Neuronal stem cell (in vitro differentiated cells): Measurements from ENCODE around the gene TJAP1.

Source experiments
- DNase-seq: peaks from one replicate; pipeline ENCODE4 v3.0.0-alpha.2; 2013; ENCODE audit warnings: low spot score
- H2AFZ ChIP-seq: one replicate; pipeline ENCODE4 v1.6.1; 2013; ENCODE audit warnings: mild to moderate bottlenecking, low read length, inconsistent platforms
- H2AK5ac ChIP-seq: 2 replicates; pipeline ENCODE4 v1.6.1; 2013; ENCODE audit warnings: low read depth, mild to moderate bottlenecking, inconsistent platforms, low read length, moderate library complexity, mixed read lengths
- H2BK120ac ChIP-seq: 2 replicates; pipeline ENCODE4 v1.6.1; 2013; ENCODE audit warnings: low read depth, mild to moderate bottlenecking, inconsistent platforms, low read length, moderate library complexity, mixed read lengths
- H2BK12ac ChIP-seq: one replicate; pipeline ENCODE4 v1.6.1; 2013; ENCODE audit warnings: low read length, inconsistent platforms
- H2BK15ac ChIP-seq: 2 replicates; pipeline ENCODE4 v1.6.1; 2013; ENCODE audit warnings: mild to moderate bottlenecking, low read length, inconsistent platforms, mixed read lengths
- H2BK5ac ChIP-seq: one replicate; pipeline ENCODE4 v1.6.1; 2013; ENCODE audit warnings: inconsistent platforms, mild to moderate bottlenecking, low read length, moderate library complexity
- H3K14ac ChIP-seq: one replicate; pipeline ENCODE4 v1.6.1; 2013; ENCODE audit warnings: low read length, inconsistent platforms
- H3K18ac ChIP-seq: 2 replicates; pipeline ENCODE4 v1.6.1; 2013; ENCODE audit warnings: low read length, inconsistent platforms
- H3K23ac ChIP-seq: 2 replicates; pipeline ENCODE4 v1.6.1; 2013; ENCODE audit warnings: low read depth, mild to moderate bottlenecking, mixed read lengths, low read length, inconsistent platforms; ENCODE audit not compliant: poor library complexity
- H3K27ac ChIP-seq: replicated peaks from 3 replicates; pipeline ENCODE4 v1.5.1; 2013; ENCODE audit warnings: low read length, inconsistent platforms
- H3K27me3 ChIP-seq, 3 experiments: 2 replicates each; pipeline ENCODE4 v1.6.1; 2013; ENCODE audit warnings: low read length in 3 of 3, mild to moderate bottlenecking in 2 of 3, inconsistent platforms in 1 of 3, low read depth in 1 of 3, mixed read lengths in 1 of 3, moderate library complexity in 1 of 3; ENCODE audit not compliant: control insufficient read depth in 3 of 3, insufficient read depth in 3 of 3
- H3K36me3 ChIP-seq, 2 donors: replicated peaks in 1 of 2; 2 replicates each; pipeline ENCODE4 v1.6.1; 2013; ENCODE audit warnings: low read length in 2 of 2; ENCODE audit not compliant: control insufficient read depth in 2 of 2, insufficient read depth in 2 of 2
- H3K4ac ChIP-seq: 2 replicates; pipeline ENCODE4 v1.6.1; 2013; ENCODE audit warnings: inconsistent platforms, mild to moderate bottlenecking, low read length, moderate library complexity
- H3K4me1 ChIP-seq, 2 donors: 1 replicate in 1 of 2; 2 replicates in 1 of 2; pipeline ENCODE4 v1.6.1; 2013; ENCODE audit warnings: low read length in 2 of 2, low read depth in 1 of 2; ENCODE audit not compliant: control insufficient read depth in 2 of 2, insufficient read depth in 1 of 2
- H3K4me2 ChIP-seq: one replicate; pipeline ENCODE4 v1.6.1; 2013; ENCODE audit warnings: mild to moderate bottlenecking, low read length, inconsistent platforms; ENCODE audit not compliant: insufficient read depth, poor library complexity, severe bottlenecking
- H3K4me3 ChIP-seq, 2 donors: 2 replicates each; pipeline ENCODE4 v1.5.1; 2013; ENCODE audit warnings: low read length in 2 of 2, mild to moderate bottlenecking in 2 of 2, inconsistent platforms in 1 of 2, moderate library complexity in 1 of 2
- H3K79me1 ChIP-seq: one replicate; pipeline ENCODE4 v1.6.1; 2013; ENCODE audit warnings: low read depth, mild to moderate bottlenecking, inconsistent platforms, low read length, moderate library complexity
- H3K9ac ChIP-seq: one replicate; pipeline ENCODE4 v1.6.1; 2013; ENCODE audit warnings: mild to moderate bottlenecking, low read depth, low read length, inconsistent platforms; ENCODE audit not compliant: poor library complexity
- H3K9me3 ChIP-seq, 2 donors: replicated peaks in 1 of 2; 2 replicates each; pipeline versions ENCODE3 to v1.6.1; 2013; ENCODE audit warnings: low read length in 2 of 2, mild to moderate bottlenecking in 2 of 2, inconsistent platforms in 1 of 2, low read depth in 1 of 2, mixed read lengths in 1 of 2, moderate library complexity in 1 of 2; ENCODE audit not compliant: control insufficient read depth in 2 of 2, insufficient read depth in 1 of 2
- H4K8ac ChIP-seq: one replicate; pipeline ENCODE4 v1.6.1; 2013; ENCODE audit warnings: low read depth, mild to moderate bottlenecking, inconsistent platforms, low read length, moderate library complexity
- H4K91ac ChIP-seq: one replicate; pipeline ENCODE4 v1.6.1; 2013; ENCODE audit warnings: low read length, low read depth, mild to moderate bottlenecking, inconsistent platforms; ENCODE audit not compliant: poor library complexity
- WGBS, 2 donors: extraction: QIAGEN DNeasy Blood & Tissue Kit; methylation state at CpG; one replicate each; pipeline ENCODE4 v1.1.7; 2013; ENCODE audit warnings: missing lambda C conversion rate in 2 of 2, mixed read lengths in 1 of 2; ENCODE audit not compliant: insufficient read length in 2 of 2, insufficient replicate concordance in 1 of 2; ENCODE audit errors: extremely low coverage in 2 of 2; 5-methylcytosine and 5-hydroxymethylcytosine counted together

Gene TJAP1

GRCh38 chr6:43460032-43460431 is 17.3 kb upstream of the TJAP1 start:
- peaks cover 0 to 4% of the 10 kb centered on the region in 2 donors for H3K4me1 ChIP-seq
- H3K9me3 ChIP-seq = no peaks in the 10 kb centered on the region
- no peak overlapping the region for H2AK5ac ChIP-seq
- no peak overlapping the region for H3K18ac ChIP-seq
- no peak overlapping the region for H4K8ac ChIP-seq
- no peak for DNase-seq
- H3K4me2 ChIP-seq = no peak overlapping the region
- H3K23ac ChIP-seq = no peak overlapping the region
- H3K79me1 ChIP-seq = no peaks in the 10 kb centered on the region
- no peak overlapping the region for H3K27ac ChIP-seq
- no CpG with 5 or more reads among the region's 4 CpGs for WGBS, 2 donors
- H2BK120ac ChIP-seq = no peak overlapping the region
- no peak overlapping the region for H3K14ac ChIP-seq
- H3K36me3 ChIP-seq = no peaks in the 10 kb centered on the region
- H2AFZ ChIP-seq = no peak overlapping the region
- no peak overlapping the region for H3K4me3 ChIP-seq
- no peak overlapping the region for H3K4ac ChIP-seq
- no peak overlapping the region for H4K91ac ChIP-seq
- H3K9ac ChIP-seq = no peak overlapping the region
- peaks cover 2 to 29% (median 16%) of the 10 kb centered on the region in 3 experiments for H3K27me3 ChIP-seq
- no peak overlapping the region for H2BK15ac ChIP-seq
- H2BK12ac ChIP-seq = no peak overlapping the region
- no peak overlapping the region for H2BK5ac ChIP-seq

GRCh38 chr6:43461936-43462335 is 15.4 kb upstream of the TJAP1 start:
- Histone ChIP-seq H2BK120ac (no peak overlapping the region), H3K23ac (no peak overlapping the region), H2AFZ (no peak overlapping the region), H3K14ac (no peak overlapping the region), H3K79me1 (no peaks in the 10 kb centered on the region), H3K18ac (no peak overlapping the region), H3K4me2 (no peak overlapping the region), H2BK12ac (no peak overlapping the region), H4K8ac (no peak overlapping the region), H2AK5ac (no peak overlapping the region), H3K4me3 (no peak overlapping the region), H3K4me1 (no peaks in the 10 kb centered on the region), H3K36me3 (no peaks in the 10 kb centered on the region), H4K91ac (no peak overlapping the region), H3K27ac (no peak overlapping the region), H3K4ac (no peak overlapping the region), H3K9me3 (no peaks in the 10 kb centered on the region), H3K27me3 (peaks cover 0 to 22% (median 2%) of the 10 kb centered on the region in 3 experiments), H2BK5ac (no peak overlapping the region), H2BK15ac (no peak overlapping the region), H3K9ac (no peak overlapping the region)
- no CpG with 5 or more reads among the region's 5 CpGs for WGBS, 2 donors
- DNase-seq = no peak

GRCh38 chr6:43464337-43464736 is 13.0 kb upstream of the TJAP1 start:
- DNase-seq = no peak
- H3K36me3 ChIP-seq = no peaks in the 10 kb centered on the region
- H2BK15ac ChIP-seq = no peak overlapping the region
- H2BK120ac ChIP-seq = no peak overlapping the region
- no peak overlapping the region for H3K9ac ChIP-seq
- no peak overlapping the region for H4K8ac ChIP-seq
- H2BK5ac ChIP-seq = no peak overlapping the region
- no peak overlapping the region for H2BK12ac ChIP-seq
- H3K27me3 ChIP-seq = peaks cover 0 to 34% (median 0%) of the 10 kb centered on the region in 3 experiments
- H4K91ac ChIP-seq = no peak overlapping the region
- H3K4me1 ChIP-seq = peaks cover 7 to 8% of the 10 kb centered on the region in 2 donors
- no peak overlapping the region for H3K14ac ChIP-seq
- peaks cover 0 to 2% of the 10 kb centered on the region in 2 donors for H3K9me3 ChIP-seq
- H2AFZ ChIP-seq = no peak overlapping the region
- no CpG with 5 or more reads among the region's 8 CpGs for WGBS, 2 donors
- H3K4ac ChIP-seq = no peak overlapping the region
- H3K4me3 ChIP-seq = no peak overlapping the region
- H3K4me2 ChIP-seq = no peak overlapping the region
- H3K79me1 ChIP-seq = no peaks in the 10 kb centered on the region
- no peak overlapping the region for H3K27ac ChIP-seq
- H2AK5ac ChIP-seq = no peak overlapping the region
- H3K18ac ChIP-seq = no peak overlapping the region
- H3K23ac ChIP-seq = no peak overlapping the region

- Histone ChIP-seq H3K27ac (no peak overlapping the region), H3K36me3 (no peaks in the 10 kb centered on the region), H4K8ac (no peak overlapping the region), H3K9ac (no peak overlapping the region), H3K4me1 (peaks cover 9% of the 10 kb centered on the region in 2 donors), H3K27me3 (peaks cover 0 to 34% (median 0%) of the 10 kb centered on the region in 3 experiments), H3K79me1 (no peaks in the 10 kb centered on the region), H3K18ac (no peak overlapping the region), H2BK120ac (no peak overlapping the region), H3K4me2 (no peak overlapping the region), H3K23ac (no peak overlapping the region), H2BK15ac (no peak overlapping the region), H3K4me3 (no peak overlapping the region), H3K9me3 (peaks cover 0 to 2% of the 10 kb centered on the region in 2 donors), H4K91ac (no peak overlapping the region), H2AK5ac (no peak overlapping the region), H3K14ac (no peak overlapping the region), H2AFZ (no peak overlapping the region), H3K4ac (no peak overlapping the region), H2BK5ac (no peak overlapping the region), H2BK12ac (no peak overlapping the region)
- DNase-seq = no peak
- WGBS, 2 donors = no CpG with 5 or more reads among the region's 2 CpGs
These were observed 11.4 kb upstream of the TJAP1 start for GRCh38 chr6:43465948-43466347.
